ENCODE results near the gene ARSH.

Gene ARSH

GRCh38 chrX:2967998-2968909, 38.1 kb upstream of the ARSH start:
- TF ChIP-seq CTCF (IDR thresholded peaks at IDR 0.05), result no peak

GRCh38 chrX:2969021-2969420, 37.3 kb upstream of the ARSH start:
- no peak for TF ChIP-seq CTCF (IDR thresholded peaks at IDR 0.05)

- no peak for TF ChIP-seq CTCF (IDR thresholded peaks at IDR 0.05)
Measured at GRCh38 chrX:2972391-2972790, 34.0 kb upstream of the ARSH start.

- no peak for TF ChIP-seq CTCF (IDR thresholded peaks at IDR 0.05)
Measured at GRCh38 chrX:2974961-2975360, 31.4 kb upstream of the ARSH start.

- TF ChIP-seq CTCF (IDR thresholded peaks at IDR 0.05), result no peak
Measured at GRCh38 chrX:2984342-2984741, 22.0 kb upstream of the ARSH start.

GRCh38 chrX:2989565-2989964, 16.8 kb upstream of the ARSH start:
- TF ChIP-seq CTCF (IDR thresholded peaks at IDR 0.05), result no peak

GRCh38 chrX:3010532-3010931, 4.2 kb downstream of the ARSH start:
- no peak for TF ChIP-seq CTCF (IDR thresholded peaks at IDR 0.05)
